ENCODE measurements around the gene ZNF557. TPM values are rescaled to one million over a fixed set of nuclear protein-coding genes. Genes with fewer than 3 reads are reported as not detected.

Gene ZNF557
- total RNA-seq, 4 donors from 2014 or later: 5.7 to 12.6 (median 8.4) TPM

DNA sequence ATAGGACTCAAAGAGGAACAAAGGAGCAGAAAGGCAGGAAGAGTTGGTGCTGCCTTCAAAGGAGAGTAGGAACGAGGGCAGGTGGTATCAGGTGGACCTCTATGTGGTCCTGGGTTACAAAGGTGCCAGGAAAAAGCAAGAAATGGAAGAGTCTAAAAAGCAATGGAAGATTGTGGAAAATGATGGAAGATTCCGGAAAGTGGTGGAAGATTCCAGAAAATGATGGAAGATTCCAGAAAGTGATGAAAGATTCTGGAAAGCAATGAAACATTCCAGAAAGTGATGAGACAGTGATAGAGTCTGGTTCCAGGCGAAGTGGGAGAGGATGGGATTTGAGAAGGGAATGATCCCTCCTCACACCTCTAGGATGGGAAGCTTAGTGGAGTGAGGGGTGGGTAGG, 55.3 kb downstream of the ZNF557 start:
- TF ChIP-seq, protein P1, sequence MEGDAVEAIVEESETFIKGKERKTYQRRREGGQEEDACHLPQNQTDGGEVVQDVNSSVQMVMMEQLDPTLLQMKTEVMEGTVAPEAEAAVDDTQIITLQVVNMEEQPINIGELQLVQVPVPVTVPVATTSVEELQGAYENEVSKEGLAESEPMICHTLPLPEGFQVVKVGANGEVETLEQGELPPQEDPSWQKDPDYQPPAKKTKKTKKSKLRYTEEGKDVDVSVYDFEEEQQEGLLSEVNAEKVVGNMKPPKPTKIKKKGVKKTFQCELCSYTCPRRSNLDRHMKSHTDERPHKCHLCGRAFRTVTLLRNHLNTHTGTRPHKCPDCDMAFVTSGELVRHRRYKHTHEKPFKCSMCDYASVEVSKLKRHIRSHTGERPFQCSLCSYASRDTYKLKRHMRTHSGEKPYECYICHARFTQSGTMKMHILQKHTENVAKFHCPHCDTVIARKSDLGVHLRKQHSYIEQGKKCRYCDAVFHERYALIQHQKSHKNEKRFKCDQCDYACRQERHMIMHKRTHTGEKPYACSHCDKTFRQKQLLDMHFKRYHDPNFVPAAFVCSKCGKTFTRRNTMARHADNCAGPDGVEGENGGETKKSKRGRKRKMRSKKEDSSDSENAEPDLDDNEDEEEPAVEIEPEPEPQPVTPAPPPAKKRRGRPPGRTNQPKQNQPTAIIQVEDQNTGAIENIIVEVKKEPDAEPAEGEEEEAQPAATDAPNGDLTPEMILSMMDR (IDR thresholded peaks at IDR 0.05): no peak
- no peak for DNase-seq (ENCODE audit: low spot score)
- ATAC-seq (ENCODE audit: low FRiP score): no peak

DNA sequence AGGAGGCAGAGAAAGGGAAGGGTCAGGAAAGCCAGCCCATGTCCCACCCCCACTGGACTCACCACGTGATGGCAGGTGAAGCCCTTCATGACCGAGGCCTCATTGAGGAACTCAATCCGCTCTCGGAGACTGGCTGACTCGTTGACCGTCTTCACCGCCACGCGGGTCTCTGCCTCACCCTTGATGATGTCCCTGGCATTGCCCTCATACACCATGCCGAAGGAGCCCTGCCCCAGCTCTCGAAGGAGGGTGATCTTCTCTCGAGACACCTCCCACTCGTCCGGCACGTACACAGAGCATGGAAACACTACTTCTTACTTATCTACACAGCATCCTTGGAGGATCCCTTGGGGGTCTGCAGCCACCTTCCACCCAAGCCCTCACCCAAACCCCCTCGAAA, 55.7 kb downstream of the ZNF557 start:
- no peak for ATAC-seq (ENCODE audit: low FRiP score)
- DNase-seq (ENCODE audit: low spot score): no peak

DNA sequence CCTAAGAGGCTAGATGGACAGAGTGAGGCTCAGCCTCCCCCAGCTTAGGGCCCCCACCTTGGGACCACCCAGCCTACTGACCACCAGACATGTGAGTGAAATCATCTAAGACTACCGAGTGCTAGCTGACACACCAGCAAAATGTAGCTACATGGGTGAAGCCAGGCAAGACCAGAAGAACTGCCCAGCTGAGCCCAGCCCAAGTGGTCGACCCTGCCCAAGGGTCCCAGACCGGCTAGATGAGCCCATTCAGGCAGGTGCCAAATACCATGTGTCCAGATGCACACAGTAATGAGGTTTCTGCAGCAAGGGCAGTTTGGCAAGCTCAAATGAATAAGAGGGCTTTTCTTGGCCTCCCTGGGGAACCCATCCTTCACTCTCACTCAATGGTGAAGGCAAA, 56.6 kb downstream of the ZNF557 start:
- no peak for ATAC-seq (ENCODE audit: low FRiP score)
- TF ChIP-seq, protein P1 (IDR thresholded peaks at IDR 0.05): no peak
- DNase-seq (ENCODE audit: low spot score): no peak

More for the DNA sequence above, 55.7 kb downstream of the ZNF557 start:
- TF ChIP-seq, protein P1 (IDR thresholded peaks at IDR 0.05): no peak

DNA sequence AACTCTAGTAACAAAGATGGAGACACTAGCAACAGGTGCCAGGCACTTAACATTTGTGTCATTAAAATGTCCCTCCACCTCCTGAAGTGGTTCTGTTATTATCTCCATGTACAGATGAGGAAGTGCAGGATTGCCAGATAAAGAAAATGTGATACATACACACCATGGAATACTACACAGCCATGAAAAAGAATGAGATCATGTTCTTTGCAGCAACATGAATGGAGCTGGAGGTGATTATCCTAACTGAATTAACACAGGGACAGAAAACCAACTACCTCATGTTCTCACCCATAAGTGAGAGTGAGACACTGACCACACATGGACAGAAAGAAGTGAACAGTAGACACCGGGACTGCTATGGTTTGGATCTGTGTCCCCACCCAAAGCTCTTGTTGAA, 60.5 kb downstream of the ZNF557 start:
- ATAC-seq (ENCODE audit: low FRiP score) (no peak), DNase-seq (ENCODE audit: low spot score) (no peak)

DNA sequence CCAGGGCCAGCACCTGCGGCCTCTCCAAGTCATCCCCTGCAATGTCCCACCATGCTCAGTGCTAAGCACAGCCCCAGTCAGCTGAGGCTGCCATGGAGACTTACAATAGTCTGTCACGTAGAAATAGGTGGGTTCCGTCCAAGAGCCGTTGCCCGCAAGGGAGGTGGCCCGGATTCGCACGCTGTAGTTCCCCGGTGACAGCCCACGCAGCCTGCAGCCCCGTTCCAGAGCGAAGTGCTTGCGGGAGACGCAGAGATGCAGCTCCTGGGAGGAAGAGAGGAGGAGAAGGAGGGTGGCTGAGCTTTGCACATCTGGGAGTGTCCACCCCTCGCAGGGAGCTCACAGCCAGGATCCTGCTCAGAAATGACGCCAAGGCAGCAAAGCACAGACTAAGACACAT, 62.6 kb downstream of the ZNF557 start:
- TF ChIP-seq, protein P1 (IDR thresholded peaks at IDR 0.05): no peak
- no peak for DNase-seq (ENCODE audit: low spot score)
- ATAC-seq (ENCODE audit: low FRiP score): no peak

More for the DNA sequence above, 60.5 kb downstream of the ZNF557 start:
- TF ChIP-seq, protein P1 (IDR thresholded peaks at IDR 0.05): no peak

DNA sequence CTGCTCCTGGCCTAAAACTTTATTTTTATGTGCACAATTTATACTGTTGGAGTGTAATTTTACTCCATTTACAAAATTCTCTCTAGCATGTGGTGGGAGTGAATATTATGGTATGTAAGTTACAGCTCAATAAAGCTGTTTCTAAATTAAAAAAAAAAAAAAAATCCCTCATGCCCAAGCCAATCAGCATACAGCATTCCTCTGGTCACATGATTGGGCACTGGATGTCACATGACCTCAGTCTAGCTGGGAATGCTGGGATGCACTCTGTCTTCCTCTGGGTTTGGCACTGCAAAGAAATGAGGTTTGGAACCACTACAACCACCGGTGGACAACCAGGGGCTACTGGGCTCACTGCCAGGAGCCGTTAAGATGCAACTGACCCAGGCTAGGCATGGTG, 67.6 kb downstream of the ZNF557 start:
- TF ChIP-seq, protein P1 (IDR thresholded peaks at IDR 0.05): no peak
- DNase-seq (ENCODE audit: low spot score): no peak
- ATAC-seq (ENCODE audit: low FRiP score): no peak

Other genes with a start within 250 kb of the ZNF557 start
- 1 to 10 TPM in 1 of 4 donors, under 1 TPM in 2, not detected in 1; 0.24 to 3.9 (median 0.37) TPM for gene ADGRE1, start 182.1 kb upstream of the ZNF557 start, total RNA-seq
- gene MBD3L2B, start 48.3 kb upstream of the ZNF557 start, total RNA-seq: not detected
- gene MBD3L5, start 39.1 kb upstream of the ZNF557 start, total RNA-seq: not detected
- not detected for gene MBD3L4, start 29.5 kb upstream of the ZNF557 start, total RNA-seq
- gene MBD3L2, start 20.4 kb upstream of the ZNF557 start, total RNA-seq: not detected
- gene MBD3L3, start 11.0 kb upstream of the ZNF557 start, total RNA-seq: not detected
- 100 to 1,000 TPM in 1 of 4 donors, 10 to 100 TPM in 3; 67.1 to 120 (median 80.2) TPM for gene INSR, start 224.7 kb downstream of the ZNF557 start, total RNA-seq

Data from omental fat pad (tissue), 4 donors.